Activated T-helper 17 cell treated with anti-CD3 and anti-CD28 coated beads, Interleukin-2, amount 50 U/mL, for 72 hours (primary cell): ENCODE measurements around the gene TPRN. TPM values are rescaled to one million over a fixed set of nuclear protein-coding genes. Genes with fewer than 3 reads are reported as not detected.
A peak's percentile ranks its signal among the peaks of the same experiment; 100 is the strongest.

Experiments
- ATAC-seq: fragments of 150-1000 bp; cut with Tn5 transposase; replicated peaks from 2 replicates; pipeline ENCODE4 v1.10.0; 2021; ENCODE audit warnings: mild to moderate bottlenecking, moderate library complexity
- H3K27ac Mint-ChIP-seq: one replicate; pipeline ENCODE4 v1.8.0; 2022; ENCODE audit warnings: mixed read lengths
- H3K27me3 Mint-ChIP-seq: one replicate; pipeline ENCODE4 v1.8.0; 2022; ENCODE audit warnings: mixed read lengths
- H3K36me3 Mint-ChIP-seq: one replicate; pipeline ENCODE4 v1.8.0; 2022; ENCODE audit warnings: low read depth, mild to moderate bottlenecking, mixed read lengths
- H3K4me1 Mint-ChIP-seq: one replicate; pipeline ENCODE4 v1.8.0; 2022; ENCODE audit warnings: mixed read lengths
- H3K4me3 Mint-ChIP-seq: one replicate; pipeline ENCODE4 v1.8.0; 2022; ENCODE audit warnings: mild to moderate bottlenecking, mixed read lengths
- H3K9me3 Mint-ChIP-seq: one replicate; pipeline ENCODE4 v1.8.0; 2022; ENCODE audit warnings: mixed read lengths
- total RNA-seq, 2 donors: library from RNA; stranded (reverse); gene quantifications; one replicate each; pipeline ENCODE4 v1.2.3, GENCODE V29; 2022

The TPRN gene
- total RNA-seq, 2 donors from 2014 or later, result 5.5 to 9.4 TPM

GRCh38 chr9:137182836-137183235 lies 17.7 kb downstream of the TPRN start:
- Mint-ChIP-seq H3K9me3 (no peaks in the 10 kb centered on the region), H3K4me1 (peaks cover 4% of the 10 kb centered on the region), H3K27me3 (no peaks in the 10 kb centered on the region), H3K27ac (no peak overlapping the region), H3K4me3 (no peak overlapping the region), H3K36me3 (peaks cover 31% of the 10 kb centered on the region)
- ATAC-seq, result no peak

GRCh38 chr9:137181680-137182079 lies 18.9 kb downstream of the TPRN start:
- ATAC-seq, result no peak
- Mint-ChIP-seq H3K27me3 (no peaks in the 10 kb centered on the region), H3K27ac (no peak overlapping the region), H3K9me3 (no peaks in the 10 kb centered on the region), H3K4me1 (no peaks in the 10 kb centered on the region), H3K36me3 (peaks cover 31% of the 10 kb centered on the region), H3K4me3 (no peak overlapping the region)

- no peaks in the 10 kb centered on the region for H3K9me3 Mint-ChIP-seq
- peaks cover 31% of the 10 kb centered on the region for H3K36me3 Mint-ChIP-seq
- H3K4me1 Mint-ChIP-seq, result no peaks in the 10 kb centered on the region
- ATAC-seq, result no peak
- H3K27me3 Mint-ChIP-seq, result no peaks in the 10 kb centered on the region
- no peak overlapping the region for H3K27ac Mint-ChIP-seq
- H3K4me3 Mint-ChIP-seq, result no peak overlapping the region
Measured at GRCh38 chr9:137180491-137180890, 20.1 kb downstream of the TPRN start.

GRCh38 chr9:137179761-137180160 lies 20.8 kb downstream of the TPRN start:
- Mint-ChIP-seq H3K36me3 (peaks cover 31% of the 10 kb centered on the region), H3K27me3 (no peaks in the 10 kb centered on the region), H3K4me3 (no peak overlapping the region), H3K9me3 (no peaks in the 10 kb centered on the region), H3K4me1 (no peaks in the 10 kb centered on the region), H3K27ac (no peak overlapping the region)
- ATAC-seq, result no peak

- no peak overlapping the region for H3K4me3 Mint-ChIP-seq
- H3K27ac Mint-ChIP-seq, result no peak overlapping the region
- H3K4me1 Mint-ChIP-seq, result no peaks in the 10 kb centered on the region
- ATAC-seq, result no peak
- H3K27me3 Mint-ChIP-seq, result no peaks in the 10 kb centered on the region
- H3K36me3 Mint-ChIP-seq, result peaks cover 26% of the 10 kb centered on the region
- H3K9me3 Mint-ChIP-seq, result no peaks in the 10 kb centered on the region
Measured at GRCh38 chr9:137178939-137179630, 21.5 kb downstream of the TPRN start.

GRCh38 chr9:137178201-137178938 lies 22.2 kb downstream of the TPRN start:
- no peak overlapping the region for H3K4me3 Mint-ChIP-seq
- peaks cover 19% of the 10 kb centered on the region for H3K36me3 Mint-ChIP-seq
- H3K9me3 Mint-ChIP-seq, result no peaks in the 10 kb centered on the region
- no peak for ATAC-seq
- no peaks in the 10 kb centered on the region for H3K27me3 Mint-ChIP-seq
- no peaks in the 10 kb centered on the region for H3K4me1 Mint-ChIP-seq
- H3K27ac Mint-ChIP-seq, result no peak overlapping the region

GRCh38 chr9:137176302-137177182 lies 24.0 kb downstream of the TPRN start:
- Mint-ChIP-seq H3K4me1 (no peaks in the 10 kb centered on the region), H3K4me3 (no peak overlapping the region), H3K9me3 (no peaks in the 10 kb centered on the region)

GRCh38 chr9:137175345-137175961 lies 25.1 kb downstream of the TPRN start:
- no peak overlapping the region for H3K4me3 Mint-ChIP-seq
- no peaks in the 10 kb centered on the region for H3K4me1 Mint-ChIP-seq
- peaks cover 2% of the 10 kb centered on the region for H3K27me3 Mint-ChIP-seq
- H3K36me3 Mint-ChIP-seq, result no peaks in the 10 kb centered on the region
- no peak for ATAC-seq
- H3K9me3 Mint-ChIP-seq, result no peaks in the 10 kb centered on the region
- H3K27ac Mint-ChIP-seq, result no peak overlapping the region

More at GRCh38 chr9:137176302-137177182, 24.0 kb downstream of the TPRN start:
- ATAC-seq, result peak; percentile 47
- no peak overlapping the region for H3K27ac Mint-ChIP-seq
- peaks cover 3% of the 10 kb centered on the region for H3K36me3 Mint-ChIP-seq
- H3K27me3 Mint-ChIP-seq, result no peaks in the 10 kb centered on the region

- Mint-ChIP-seq H3K9me3 (no peaks in the 10 kb centered on the region), H3K27ac (no peak overlapping the region), H3K36me3 (no peaks in the 10 kb centered on the region), H3K4me3 (no peak overlapping the region), H3K4me1 (no peaks in the 10 kb centered on the region), H3K27me3 (peaks cover 3% of the 10 kb centered on the region)
- no peak for ATAC-seq
Measured at GRCh38 chr9:137174722-137175293, 25.7 kb downstream of the TPRN start.

- no peaks in the 10 kb centered on the region for H3K36me3 Mint-ChIP-seq
- no peak for ATAC-seq
- no peaks in the 10 kb centered on the region for H3K4me1 Mint-ChIP-seq
- H3K27me3 Mint-ChIP-seq, result peaks cover 3% of the 10 kb centered on the region
- no peak overlapping the region for H3K27ac Mint-ChIP-seq
- H3K9me3 Mint-ChIP-seq, result no peaks in the 10 kb centered on the region
- H3K4me3 Mint-ChIP-seq, result no peak overlapping the region
Measured at GRCh38 chr9:137173796-137174664, 26.5 kb downstream of the TPRN start.

- no peaks in the 10 kb centered on the region for H3K4me1 Mint-ChIP-seq
- ATAC-seq, result no peak
- H3K36me3 Mint-ChIP-seq, result no peaks in the 10 kb centered on the region
- H3K27me3 Mint-ChIP-seq, result peaks cover 3% of the 10 kb centered on the region
- H3K9me3 Mint-ChIP-seq, result no peaks in the 10 kb centered on the region
- no peak overlapping the region for H3K4me3 Mint-ChIP-seq
- H3K27ac Mint-ChIP-seq, result no peak overlapping the region
Measured at GRCh38 chr9:137172901-137173795, 27.4 kb downstream of the TPRN start.

- H3K4me3 Mint-ChIP-seq, result no peak overlapping the region
- H3K4me1 Mint-ChIP-seq, result no peaks in the 10 kb centered on the region
- ATAC-seq, result no peak
- no peaks in the 10 kb centered on the region for H3K36me3 Mint-ChIP-seq
- H3K27ac Mint-ChIP-seq, result no peak overlapping the region
- H3K9me3 Mint-ChIP-seq, result no peaks in the 10 kb centered on the region
- peaks cover 7% of the 10 kb centered on the region for H3K27me3 Mint-ChIP-seq
Measured at GRCh38 chr9:137171149-137171900, 29.2 kb downstream of the TPRN start.
